Caki2 (cell line): ENCODE results near the gene GAB1. TPM values are rescaled to one million over a fixed set of nuclear protein-coding genes. Genes with fewer than 3 reads are reported as not detected.

Source experiments
- DNase-seq: peaks from one replicate; pipeline ENCODE4 v3.0.0-alpha.2; 2015; ENCODE audit warnings: low read depth
- in situ Hi-C: cut with HindIII; loops from 2 replicates; pipeline ENCODE4 v1.10.0; 2016; ENCODE audit warnings: low sequenced_read_pairs, low pct_unique_long_range_greater_than_20kb, mixed read lengths
- total RNA-seq: library from RNA; depleted of rRNA; stranded (reverse); fragments of >200 nt; shearing (Covaris generic); gene quantifications from 2 replicates; pipeline ENCODE4 v1.2.3, GENCODE V29; 2014; ENCODE audit warnings: low replicate concordance; rRNA removed

The GAB1 gene
- total RNA-seq, result 1.3 and 17.5 TPM in 2 replicates

- in situ Hi-C loops, result no loop called here
- DNase-seq, result peak; percentile 74
These were observed at the start of gene GAB1 for GRCh38 chr4:143336781-143337599. TSS of gene GAB1 (plus strand) at chr4:143336876. CDS start at chr4:143337189, 313 bp downstream.

DNA sequence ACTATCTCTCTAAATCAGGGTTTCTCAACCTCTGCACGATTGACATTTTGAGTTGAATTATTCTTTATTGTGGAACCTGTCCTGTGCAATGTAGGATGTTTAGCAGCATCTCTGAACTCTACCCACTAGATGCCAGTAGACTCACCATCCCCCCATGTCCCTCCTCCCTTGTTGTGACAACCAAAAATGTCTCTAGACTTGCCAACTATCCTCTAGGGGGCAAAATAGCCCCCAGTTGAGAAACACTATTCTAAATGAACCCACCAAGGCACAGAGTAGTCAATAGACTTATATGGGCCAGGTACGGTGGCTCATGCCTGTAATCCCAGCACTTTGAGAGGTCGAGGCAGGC, 49.1 kb upstream of the GAB1 start:
- no peak for DNase-seq
- in situ Hi-C loops, result no loop called here

DNA sequence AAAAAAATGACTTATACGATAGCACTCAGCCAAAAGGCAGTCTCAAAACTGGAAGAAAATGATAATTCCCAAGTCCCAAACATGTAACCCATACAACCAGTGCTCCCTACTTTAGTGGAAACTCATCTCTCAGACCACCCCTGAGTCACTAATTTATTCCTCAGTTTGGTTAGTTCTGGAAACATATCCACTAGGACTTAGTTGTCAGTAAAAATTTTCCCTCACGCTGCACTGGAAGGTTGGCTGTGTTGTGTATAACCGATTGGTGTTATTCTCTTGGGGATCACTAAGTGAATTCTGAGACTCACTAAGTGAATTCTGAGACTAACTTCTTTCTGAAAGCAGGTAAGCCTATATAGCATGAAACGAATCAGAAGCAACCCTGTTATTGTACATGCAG, 48.5 kb upstream of the GAB1 start:
- DNase-seq, result no peak
- in situ Hi-C loops, result no loop called here

DNA sequence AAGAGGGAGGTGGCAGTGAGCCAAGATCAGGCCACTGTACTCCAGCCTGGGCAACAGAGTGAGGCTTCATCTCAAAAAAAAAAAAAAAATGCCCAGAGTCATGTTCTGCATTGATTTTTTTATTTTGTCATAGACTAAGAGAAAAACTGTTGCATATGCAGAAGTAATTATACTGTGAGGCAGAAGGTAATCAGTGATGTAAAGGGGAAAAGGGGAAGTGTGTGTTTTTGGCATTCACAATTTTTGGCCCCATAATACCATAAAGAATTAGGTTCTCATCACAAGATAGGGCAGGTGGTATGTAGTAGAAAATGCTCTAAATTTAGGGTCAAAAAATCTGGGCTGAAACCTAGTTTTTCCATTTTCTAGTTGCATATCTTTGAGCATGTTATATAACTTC, 47.3 kb upstream of the GAB1 start:
- in situ Hi-C loops, result no loop called here
- no peak for DNase-seq

DNA sequence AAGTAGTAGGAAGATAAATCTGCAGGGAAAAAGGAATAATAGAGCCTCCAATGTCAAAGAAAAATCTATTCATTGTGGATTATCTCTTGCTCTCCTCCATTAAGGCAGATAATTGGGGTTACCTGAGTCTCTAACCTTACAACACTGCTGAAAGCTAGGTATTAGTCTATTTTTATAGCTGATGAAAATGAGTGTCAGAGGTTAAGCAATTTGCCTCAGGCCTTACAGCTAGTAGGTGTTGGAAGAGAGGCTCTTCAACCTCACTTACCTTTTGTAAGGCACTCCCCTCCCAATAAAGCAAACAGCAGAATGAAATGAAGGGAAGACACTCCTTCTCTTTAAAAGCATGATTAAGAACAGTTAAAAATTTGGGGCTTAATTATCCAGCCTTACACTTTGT, 45.4 kb upstream of the GAB1 start:
- in situ Hi-C loops, result no loop called here
- DNase-seq, result no peak

DNA sequence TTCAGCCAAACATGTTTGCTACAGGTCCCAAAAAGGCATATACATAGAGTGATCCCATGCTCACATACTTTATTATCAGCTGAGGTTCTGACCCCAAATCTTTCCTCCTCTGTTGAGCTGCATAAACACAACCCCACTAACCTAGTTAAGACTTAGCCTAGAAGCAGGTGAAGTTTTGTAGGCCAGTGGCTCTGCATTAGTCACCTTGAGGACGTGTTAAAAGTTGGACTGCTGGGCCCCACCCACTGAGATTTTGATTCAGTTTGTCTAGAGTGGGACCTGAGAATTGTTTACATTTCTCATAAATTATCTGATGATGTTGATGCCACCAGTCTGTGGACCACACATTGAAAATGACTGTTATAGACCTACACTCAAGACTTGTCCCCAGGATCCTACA, 43.8 kb upstream of the GAB1 start:
- no peak for DNase-seq
- in situ Hi-C loops, result no loop called here

DNA sequence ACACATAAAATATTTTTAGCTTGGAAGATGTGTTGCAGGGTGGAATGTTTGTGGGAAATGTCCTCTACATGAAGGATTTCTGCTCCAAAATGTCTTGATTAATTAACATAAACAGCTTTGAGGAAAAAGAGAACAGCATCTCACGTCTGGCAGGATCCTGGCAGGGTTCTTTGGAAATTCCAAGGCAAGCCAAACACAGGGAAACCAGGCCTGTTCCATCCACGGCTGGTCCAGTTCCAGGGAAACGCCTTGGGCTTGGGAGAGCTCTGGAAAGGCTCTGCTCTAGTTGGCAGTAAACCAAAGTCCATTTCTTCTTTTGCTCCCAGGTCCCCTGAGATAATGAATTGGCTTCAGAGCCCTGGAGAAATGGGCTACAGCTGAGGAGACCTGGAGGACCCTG, 42.4 kb upstream of the GAB1 start:
- in situ Hi-C loops, result no loop called here

DNA sequence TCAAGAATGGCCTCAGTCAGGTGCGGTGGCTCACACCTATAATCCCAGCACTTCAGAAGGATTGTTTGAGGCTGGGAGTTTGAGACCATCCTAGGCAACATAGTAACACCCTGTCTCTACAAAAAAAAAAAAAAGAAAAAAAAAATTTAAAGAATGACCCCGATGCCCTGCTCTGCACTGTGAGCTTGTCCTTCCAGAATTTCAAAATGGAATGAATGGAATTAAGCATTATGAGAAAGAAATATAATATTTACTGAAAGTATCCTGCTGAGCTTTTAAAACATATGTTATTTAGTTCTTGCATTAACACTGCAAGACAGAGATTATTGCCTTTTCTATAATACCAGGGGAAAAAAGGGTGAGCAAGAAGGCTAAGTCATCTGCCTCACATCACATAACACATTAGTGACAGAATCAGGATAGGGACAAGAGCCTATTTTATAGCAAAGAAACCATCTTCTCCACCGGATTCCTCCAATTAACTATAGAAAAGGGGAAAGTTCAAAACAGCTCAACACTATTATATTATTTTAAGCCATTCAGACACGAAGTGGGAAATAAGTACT, 41.9 kb upstream of the GAB1 start:
- in situ Hi-C loops, result no loop called here

More for the DNA sequence above, 42.4 kb upstream of the GAB1 start:
- DNase-seq, result no peak

GRCh38 chr4:143296397-143297067, 40.1 kb upstream of the GAB1 start:
- in situ Hi-C loops, result no loop called here

More for the DNA sequence above, 41.9 kb upstream of the GAB1 start:
- DNase-seq, result no peak

DNA sequence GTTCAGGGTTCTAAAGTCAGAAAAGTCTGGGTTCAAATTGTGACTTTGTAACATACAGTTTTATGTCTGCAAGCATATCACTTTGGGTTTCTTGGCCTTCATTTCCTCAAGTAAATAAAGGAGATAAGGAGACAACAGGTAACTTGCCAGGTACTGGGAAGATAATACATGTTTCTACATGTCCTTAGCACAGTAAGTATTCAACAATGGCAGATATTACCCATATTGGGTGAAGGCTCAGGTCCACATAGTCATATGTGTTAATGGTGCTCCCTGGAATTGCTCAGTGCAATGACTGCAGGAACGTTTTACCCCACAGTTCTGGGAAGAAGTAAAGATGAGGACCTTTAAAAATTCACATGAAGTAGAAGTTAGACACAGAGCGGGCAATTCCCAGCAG, 35.8 kb upstream of the GAB1 start:
- DNase-seq, result no peak
- in situ Hi-C loops, result no loop called here

More at GRCh38 chr4:143296397-143297067, 40.1 kb upstream of the GAB1 start:
- no peak for DNase-seq

- DNase-seq, result no peak
These were observed 34.1 kb upstream of the GAB1 start for GRCh38 chr4:143302536-143302935.

DNA sequence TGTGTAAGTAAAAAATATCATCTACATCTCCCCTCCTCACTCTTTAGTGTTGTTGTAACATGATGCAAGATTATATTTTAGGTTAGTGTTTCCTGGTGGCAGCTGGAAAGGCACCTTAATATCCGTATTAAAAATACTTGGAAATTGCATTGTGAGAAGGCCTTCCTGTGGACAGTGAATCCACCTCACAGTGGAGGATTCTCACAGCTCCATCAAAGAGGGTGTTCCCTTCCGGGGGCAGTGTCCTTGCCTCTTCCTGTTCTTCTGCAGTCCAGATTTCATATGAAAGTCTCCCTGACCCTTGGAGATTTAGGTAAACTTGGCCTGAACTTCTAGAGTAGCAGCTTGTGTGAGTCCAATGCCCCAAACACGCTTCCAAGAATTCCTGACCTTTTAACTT, 29.9 kb upstream of the GAB1 start:
- no peak for DNase-seq

More at GRCh38 chr4:143302536-143302935, 34.1 kb upstream of the GAB1 start:
- in situ Hi-C loops, result no loop called here

GRCh38 chr4:143307531-143307930, 29.1 kb upstream of the GAB1 start:
- DNase-seq, result no peak
- in situ Hi-C loops, result no loop called here

More for the DNA sequence above, 29.9 kb upstream of the GAB1 start:
- in situ Hi-C loops, result no loop called here

GRCh38 chr4:143308377-143308776, 28.3 kb upstream of the GAB1 start:
- in situ Hi-C loops, result no loop called here
- no peak for DNase-seq

- no peak for DNase-seq
- in situ Hi-C loops, result no loop called here
These were observed 24.8 kb upstream of the GAB1 start for GRCh38 chr4:143311924-143312323.

- DNase-seq, result no peak
- in situ Hi-C loops, result no loop called here
These were observed 23.2 kb upstream of the GAB1 start for GRCh38 chr4:143313521-143313920.

GRCh38 chr4:143313996-143314395, 22.7 kb upstream of the GAB1 start:
- DNase-seq, result no peak
- in situ Hi-C loops, result no loop called here

DNA sequence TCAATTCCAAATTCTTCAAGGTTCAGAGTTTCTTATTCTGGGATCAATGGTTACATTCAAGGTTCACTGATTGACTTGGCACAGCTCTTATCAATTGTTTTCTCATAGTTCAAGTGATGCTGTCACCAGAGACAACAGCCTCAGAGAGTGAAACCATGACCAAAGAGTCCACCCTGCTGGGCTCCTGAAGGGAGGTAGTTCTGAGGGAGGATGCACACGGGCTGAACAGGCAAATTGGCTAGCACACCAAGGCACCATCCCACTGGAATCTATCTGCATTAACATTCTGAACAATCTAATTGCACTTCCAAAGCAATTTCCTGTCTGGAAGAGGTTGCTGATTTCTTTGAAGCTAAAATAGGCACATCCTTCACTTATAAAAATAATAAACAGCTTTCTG, 16.6 kb upstream of the GAB1 start:
- in situ Hi-C loops, result no loop called here
- no peak for DNase-seq

DNA sequence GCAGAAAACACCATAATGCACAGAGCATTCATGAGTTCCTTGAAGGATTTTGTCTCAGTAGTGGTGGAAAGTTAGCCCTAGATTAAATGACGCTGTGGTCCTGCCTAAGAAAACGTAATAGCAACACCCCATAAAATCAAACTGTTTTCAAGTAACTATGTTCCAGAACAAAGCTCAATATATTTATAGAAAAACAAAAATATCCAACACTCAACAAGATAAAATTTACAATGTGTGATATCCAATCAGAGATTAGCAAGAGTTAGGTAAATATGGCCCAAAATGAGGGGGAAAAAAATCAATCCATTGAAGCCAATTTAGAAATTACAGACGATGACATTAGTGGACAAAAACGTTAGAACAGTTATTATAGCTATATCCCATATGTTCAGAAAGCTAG, 9.9 kb upstream of the GAB1 start:
- in situ Hi-C loops, result no loop called here
- DNase-seq, result no peak
